NAMALWA (cell line): ENCODE measurements around the gene TCEANC2.
"Not testable (repeated sequence)": the region's sequence is repeated elsewhere in the genome, so short reads cannot be mapped to it uniquely, and the experiment has no call there.

ENCODE experiments used
- DNase-seq: peaks from one replicate; pipeline ENCODE4 v3.0.0-alpha.2; 2015; ENCODE audit warnings: low spot score

TCEANC2 gene

DNA sequence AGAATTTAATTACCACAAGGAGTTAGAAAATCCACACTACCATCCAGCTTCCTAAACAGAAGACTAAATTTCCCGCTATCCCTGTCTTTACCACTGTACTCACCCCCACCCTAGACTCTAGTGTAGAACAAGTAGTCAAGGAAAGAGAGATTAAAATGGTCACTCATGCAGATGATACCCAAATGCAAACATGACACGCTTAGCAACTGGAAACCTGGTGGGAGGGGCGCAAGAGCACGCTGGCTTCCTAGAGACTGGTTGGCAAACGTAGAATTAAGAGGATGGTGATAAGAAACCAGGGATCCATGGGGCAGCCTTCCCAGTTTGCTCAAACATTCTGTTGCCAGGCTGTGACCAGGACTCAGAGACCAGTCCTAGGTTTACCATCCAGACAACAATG is 25.6 kb upstream of the TCEANC2 start:
- no peak for DNase-seq

DNA sequence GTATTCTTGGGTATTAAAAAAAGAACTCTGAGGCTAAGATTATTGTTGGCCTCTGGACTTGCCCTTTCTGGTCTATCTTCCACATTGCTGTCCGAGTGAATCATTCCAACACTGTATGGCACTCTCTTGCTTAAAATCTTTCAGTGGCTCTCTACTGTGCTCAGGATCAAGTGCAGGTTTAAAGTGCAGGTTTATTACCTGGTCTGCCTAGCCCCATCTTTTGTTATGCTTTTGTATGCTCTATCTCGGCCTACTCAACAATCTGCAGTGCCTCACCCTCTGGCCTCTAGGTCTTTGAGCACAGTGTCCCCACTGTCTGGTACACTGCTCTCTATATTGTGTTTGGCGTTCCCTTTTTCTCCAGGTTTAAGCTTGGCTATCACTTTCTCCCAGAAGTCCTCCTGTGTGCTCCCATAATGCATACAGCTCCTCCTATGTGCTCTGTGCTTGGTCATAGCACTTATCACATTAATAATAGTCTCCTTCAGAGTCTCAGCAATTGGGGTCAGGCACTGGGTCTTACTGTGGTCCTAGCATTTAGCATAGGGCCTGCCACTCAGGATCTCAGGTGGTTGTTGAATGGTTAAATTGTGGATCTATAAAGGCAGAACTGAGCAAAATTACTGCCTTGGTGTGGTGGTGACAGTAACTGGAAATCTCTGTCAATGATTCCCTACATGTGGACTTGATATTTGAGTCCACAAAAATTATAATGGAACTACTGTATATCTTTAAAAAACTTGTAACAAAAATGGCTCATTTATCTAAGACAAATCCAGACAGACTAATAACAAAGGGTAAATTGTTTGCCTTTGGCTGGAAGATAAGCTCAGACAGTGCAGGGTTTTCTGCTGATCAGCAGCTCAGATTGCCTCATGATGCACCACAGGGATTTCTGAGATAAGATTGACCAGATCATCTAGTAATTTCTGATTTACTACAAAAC is 24.8 kb upstream of the TCEANC2 start:
- no peak for DNase-seq

DNA sequence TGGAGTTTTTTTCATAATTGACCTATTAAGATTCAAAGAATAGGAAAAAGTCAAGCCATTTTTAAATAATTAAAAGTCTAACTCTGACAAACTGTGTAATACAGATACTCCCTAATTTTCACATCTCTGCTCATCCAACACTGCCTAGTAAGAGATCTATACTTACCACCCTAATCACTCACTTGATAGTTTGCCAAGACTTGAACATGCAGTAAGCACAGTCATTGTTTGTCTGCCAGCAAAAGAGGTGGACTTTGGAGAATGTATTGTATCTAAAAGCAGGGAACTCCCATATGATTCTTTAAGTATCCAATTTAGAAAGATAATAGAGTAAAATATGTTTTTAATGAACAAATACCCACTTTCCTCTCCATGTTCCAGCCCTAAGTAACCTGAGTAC is 15.9 kb upstream of the TCEANC2 start:
- DNase-seq: no peak

DNA sequence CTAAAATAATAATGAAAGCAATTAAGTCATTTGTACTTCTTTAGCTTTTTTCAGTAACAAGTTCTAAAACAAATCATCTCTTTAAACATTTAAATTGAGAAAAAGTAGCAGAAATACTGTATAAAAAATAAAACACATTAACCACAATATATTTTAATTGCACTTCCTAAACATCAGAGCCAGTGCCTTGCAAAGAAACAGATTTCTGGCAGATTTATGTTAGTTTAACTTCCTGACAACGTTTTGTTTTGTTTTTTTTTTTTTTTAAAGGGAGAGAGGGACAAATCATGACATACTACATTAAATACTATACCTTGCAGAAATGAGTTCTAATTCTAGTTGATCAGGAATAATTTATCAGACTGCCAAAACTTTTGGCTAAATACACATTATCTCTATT is 11.6 kb upstream of the TCEANC2 start:
- DNase-seq: no peak

DNA sequence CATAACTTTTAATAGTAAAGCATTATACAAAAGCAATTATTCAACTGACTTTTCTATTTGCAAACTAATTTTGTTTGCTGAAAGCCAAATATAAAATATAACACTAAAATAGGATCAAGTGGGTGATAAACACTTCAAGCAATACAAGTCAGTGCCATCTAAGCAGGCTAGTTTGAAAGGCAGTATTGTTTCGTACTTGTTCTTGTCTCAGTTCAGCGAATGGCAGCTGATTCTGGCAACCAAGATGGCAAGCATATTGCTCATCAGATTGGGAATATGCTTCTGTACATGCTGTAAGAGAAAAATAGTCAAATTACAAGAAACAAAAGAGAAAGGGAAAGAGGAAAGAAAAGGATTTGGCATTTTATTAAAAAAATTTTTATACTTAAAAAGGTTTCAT is 7.9 kb upstream of the TCEANC2 start:
- DNase-seq: no peak

DNA sequence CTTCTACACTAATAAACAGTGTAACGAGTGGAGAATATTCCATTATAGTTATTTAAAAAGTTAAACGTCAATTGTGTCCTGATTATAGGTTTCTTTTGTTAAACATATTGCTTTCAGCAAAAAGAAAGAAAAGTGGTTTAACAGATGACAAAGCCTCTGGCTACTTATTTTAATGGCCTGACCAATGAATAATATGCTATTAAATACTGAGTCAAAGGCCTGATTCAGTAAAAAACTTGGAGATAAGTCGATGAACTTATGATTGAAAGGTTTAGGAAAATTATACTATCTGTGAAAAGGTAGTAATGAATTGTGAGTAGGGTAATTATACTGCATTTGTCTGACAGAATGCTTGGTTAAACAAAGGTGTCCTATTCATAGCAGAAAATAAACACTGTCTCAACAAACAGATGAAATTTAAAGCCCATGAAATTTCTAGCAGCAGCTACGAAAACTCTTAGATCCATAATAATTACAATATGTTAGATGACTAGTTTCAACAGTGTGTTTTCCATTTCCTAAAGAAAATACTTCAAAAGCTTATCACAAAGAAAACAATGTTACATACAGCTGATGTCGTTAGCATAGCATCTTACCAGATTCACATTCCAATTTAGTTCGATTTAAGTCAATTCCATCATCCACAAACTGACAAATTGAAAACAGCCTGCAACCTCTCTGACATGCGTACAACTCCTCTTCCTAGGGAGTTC is 6.6 kb upstream of the TCEANC2 start:
- no peak for DNase-seq

DNA sequence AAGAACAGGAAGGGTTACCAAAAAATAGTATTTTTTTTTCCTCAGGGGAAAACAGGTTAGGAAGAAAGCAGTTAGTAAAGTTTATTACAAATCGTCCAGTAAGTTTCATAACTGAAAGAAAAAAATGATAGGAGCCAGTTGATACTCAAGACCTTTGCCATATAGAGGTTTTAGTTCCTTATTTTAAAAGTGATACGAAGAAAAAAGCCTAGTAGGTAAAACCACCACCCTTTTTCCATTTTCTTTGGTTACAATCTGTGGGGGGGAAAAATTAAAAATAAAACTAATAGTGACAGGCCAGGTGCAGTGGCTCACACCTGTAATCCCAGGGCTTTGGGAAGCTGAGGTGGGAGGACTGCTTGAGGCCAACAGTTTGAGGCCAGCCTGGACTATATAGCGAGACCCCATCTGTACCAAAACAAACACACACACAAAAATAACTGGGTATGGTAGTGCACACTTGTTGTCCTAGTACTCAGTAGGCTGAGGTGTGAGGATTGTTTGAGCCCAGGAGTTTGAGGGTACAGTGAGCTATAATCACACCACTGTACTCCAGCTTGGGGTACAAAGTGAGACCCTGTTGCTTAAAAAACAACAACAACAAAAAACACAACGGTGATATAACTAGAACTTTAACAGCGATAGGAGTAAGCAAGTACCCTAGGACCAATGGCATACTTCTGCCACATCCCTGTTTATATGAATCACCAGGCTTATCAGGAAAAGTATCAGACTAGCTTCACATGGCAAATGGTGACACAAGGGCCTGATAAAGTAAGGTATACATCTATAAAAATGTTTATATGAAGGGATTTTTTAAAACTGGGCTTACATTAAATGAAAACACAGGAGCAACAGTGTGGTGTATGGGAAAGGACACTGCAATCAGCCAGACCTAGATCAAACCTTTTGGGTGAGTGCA is 5.8 kb upstream of the TCEANC2 start:
- no peak for DNase-seq

DNA sequence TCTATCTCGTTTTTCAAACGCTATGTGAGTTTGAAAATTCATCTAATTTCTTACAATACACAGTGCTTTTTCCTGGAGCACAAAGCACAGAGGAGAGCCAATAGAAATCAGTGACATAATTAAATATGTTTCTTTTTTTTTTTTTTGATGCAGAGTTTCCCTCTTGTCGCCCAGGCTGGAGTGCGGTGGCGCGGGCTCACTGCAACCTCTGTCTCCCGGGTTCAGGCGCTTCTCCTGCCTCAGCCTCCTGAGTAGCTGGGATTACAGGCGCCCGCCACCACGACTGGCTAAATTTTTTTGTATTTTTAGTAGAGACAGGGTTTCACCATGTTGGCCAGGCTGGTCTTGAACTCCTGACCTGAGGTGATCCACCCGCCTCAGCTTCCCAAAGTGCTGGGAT is 3.0 kb upstream of the TCEANC2 start:
- not testable (repeated sequence) for DNase-seq

DNA sequence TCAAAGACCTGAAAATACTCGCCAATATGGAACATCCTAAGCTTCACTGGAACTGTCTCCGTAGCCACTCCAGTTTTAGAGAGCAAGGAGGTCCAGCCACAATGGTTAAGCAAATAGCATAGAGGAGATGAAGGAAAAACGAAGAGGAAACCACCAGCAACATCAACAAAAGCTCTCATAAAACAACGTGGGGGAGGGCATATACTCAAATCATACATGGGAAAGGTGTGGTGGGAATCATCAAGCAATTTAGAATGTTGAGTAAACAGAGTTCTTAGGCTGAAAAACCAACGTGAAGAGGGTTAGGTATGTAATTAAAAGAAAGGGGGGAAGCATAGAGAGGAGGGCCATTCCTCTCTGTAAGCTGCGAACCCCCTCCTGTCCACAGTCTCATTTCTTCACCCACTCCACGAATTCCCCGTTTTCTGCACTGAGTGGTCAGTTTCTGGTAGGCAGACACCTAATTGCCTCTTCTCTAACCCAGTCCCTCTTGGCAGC is 1.4 kb upstream of the TCEANC2 start:
- no peak for DNase-seq

DNA sequence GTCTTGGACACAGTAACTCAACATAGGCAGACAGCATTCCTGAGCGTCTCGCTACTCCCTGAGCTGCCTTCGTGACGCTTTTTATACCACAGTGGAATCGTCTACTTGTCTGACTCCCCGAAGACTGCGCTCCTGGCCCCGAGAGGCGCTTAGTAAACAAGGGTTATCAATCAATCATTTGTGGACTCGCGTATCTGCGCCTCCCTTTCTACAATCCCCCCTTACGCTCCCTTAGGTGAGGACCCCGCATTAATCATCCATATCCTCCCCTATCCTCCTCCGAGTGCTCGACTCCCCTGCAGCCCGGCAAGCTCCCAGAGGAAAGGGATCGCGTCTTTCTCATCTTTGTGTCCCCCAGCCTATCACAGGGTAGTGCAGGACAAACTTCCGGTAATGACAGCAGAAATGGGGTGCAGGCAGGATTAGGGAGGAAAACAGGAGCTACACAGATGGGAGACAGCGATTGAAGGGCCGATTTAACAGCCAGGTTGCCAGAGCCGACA is 926 bp upstream of the TCEANC2 start:
- DNase-seq: peak; percentile 53

DNA sequence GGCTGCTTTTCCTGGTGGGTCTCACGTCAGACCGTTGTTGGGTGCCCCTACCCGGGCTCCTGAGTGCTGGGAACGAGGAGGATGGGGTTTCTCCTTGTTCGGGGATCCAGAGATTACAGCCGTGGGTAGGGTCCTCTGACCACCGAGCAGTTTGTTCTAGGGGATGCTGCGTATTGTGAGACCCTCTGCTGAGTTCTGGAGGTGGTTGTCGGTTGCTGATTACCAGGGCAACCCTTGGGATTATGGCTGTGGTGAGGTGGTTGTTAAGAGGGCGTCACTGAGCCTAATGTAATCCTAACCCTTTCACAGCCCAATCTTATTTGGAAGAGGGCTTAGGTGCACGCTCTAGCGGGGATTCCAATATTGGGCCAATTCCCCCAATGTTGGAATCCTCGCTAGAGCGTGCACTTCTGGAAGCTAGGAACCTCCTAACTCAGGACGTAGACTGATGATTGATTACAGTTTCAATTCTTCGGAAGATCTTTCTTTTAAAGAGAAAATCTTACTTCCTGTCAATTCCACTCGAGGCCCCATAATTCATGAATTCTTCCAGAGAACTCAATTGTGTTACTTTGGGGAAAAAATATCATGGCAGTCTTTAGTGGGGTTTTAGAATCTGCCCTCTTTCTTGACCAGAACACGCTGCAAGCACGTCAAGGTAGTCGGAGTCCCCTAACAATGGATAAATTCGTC is 483 bp downstream of the TCEANC2 start:
- no peak for DNase-seq

DNA sequence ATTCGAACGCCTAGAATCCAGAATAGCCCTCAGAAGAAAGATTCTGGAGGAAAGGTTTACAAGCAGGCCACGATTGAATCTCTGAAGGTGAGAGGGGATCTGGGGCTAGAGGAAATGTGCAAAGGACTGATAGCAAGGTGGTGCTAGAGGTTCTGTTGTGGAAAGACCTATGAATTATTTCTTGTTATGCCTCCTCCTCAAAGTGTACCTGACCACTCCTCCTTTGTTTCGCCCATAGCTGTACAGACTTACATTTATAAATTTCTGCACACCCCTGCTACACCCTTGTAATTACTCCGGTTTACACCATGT is 986 bp downstream of the TCEANC2 start:
- DNase-seq: peak; percentile 26

DNA sequence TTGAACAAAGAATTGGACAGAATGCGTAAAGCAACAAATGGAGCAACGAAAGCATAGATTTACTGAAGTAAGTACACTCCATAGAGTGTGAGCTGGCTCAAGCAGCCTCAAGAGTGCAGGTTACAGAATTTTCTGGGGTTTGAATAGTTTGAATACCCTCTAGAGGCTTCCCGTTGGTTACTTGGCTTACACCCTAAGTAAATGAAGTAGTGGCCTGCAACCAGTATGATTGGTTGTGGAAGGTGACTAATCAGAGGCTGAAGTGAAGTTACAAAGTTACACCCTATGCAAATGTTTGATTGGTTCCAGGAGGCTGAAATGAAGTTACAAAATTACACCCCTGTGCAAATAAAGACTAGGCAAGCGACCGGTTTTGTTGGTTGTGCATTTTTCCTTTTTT is 10.9 kb downstream of the TCEANC2 start:
- no peak for DNase-seq

DNA sequence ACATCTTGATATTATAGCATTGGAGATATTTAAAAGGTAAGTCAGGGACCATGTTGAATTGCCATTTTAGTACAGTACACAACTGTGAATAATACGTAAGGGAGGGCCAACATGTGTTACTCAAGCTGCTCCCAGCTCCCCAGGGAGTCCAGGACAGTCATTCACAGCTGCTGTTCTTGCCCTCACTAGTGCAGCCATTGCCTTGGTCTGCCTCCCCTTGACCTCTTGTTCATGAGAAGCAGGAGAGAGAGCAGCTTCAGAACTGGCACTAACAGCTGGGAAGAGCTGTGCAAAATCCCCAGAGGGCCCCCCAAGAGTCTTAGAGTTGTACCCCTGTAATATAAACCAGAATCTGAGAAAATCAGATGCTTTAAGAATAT is 16.4 kb downstream of the TCEANC2 start:
- DNase-seq: no peak

DNA sequence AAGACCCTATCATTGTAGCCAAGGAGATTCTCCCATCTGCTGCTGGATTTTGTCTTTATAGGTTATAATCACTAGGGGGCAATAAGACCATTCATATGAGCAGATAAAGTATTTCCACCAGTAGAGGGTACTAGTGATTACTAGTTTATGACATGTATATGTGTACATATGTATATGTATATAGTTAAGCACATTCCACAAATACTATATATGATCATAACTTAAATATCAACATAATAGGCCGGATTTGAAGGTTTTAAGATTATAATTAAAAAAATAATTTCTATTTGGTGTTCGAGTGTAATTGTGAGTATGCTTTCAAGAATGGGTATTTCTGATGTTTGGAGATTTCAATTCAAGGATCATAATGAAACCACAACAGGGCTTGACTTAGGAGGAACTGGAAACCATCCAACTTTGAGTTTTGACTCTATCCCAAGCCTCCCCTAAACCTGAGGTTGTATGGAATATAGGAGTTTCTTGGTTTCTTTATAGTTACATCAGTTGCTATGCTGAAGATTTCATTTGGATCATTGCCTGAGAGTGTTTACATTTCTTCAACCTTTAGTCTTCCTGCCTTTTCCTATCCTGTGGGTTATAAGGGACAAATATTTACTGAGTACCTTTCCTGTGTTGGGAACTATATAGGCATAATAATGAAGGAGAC is 16.9 kb downstream of the TCEANC2 start:
- DNase-seq: peak; percentile 82

DNA sequence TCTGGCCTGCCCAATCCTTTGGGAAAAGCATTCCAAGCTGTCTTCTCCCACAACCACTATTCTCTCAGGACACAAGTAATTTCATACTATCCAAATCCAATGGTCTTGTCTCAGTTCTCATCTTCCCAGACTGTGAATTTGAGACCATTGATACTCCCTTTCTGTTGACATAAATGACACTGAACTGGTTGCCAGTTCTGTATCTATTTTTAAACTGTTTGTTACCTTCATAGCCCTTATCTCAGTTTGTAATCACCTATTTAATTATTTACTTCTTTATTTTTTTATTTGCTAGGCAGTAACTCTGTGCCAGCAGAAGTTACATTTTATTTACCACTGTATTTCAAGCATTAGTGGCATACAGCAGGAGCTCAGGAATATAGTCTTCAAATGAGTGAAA is 24.0 kb downstream of the TCEANC2 start:
- DNase-seq: no peak

DNA sequence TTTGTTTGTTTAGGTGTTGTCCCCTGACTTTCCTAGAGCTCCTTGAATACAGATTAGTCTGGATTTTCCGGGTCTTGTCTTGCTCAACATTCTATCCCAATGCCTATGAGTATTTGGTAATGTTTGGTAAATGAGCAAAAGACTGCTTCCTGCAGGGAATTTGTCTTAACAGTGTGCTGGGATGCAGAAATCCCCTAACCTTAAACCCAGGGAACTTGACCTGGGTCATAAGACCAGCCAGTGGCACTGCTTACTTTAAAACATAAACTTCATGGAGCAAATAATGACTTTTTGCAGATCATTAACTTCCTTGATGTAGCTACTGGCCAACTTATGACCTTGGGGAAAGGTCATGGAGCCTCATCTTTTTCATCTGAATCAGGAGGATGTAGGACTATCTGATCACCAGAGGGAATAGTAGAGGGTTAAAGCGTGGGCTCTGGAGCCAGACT is 27.2 kb downstream of the TCEANC2 start:
- DNase-seq: no peak

DNA sequence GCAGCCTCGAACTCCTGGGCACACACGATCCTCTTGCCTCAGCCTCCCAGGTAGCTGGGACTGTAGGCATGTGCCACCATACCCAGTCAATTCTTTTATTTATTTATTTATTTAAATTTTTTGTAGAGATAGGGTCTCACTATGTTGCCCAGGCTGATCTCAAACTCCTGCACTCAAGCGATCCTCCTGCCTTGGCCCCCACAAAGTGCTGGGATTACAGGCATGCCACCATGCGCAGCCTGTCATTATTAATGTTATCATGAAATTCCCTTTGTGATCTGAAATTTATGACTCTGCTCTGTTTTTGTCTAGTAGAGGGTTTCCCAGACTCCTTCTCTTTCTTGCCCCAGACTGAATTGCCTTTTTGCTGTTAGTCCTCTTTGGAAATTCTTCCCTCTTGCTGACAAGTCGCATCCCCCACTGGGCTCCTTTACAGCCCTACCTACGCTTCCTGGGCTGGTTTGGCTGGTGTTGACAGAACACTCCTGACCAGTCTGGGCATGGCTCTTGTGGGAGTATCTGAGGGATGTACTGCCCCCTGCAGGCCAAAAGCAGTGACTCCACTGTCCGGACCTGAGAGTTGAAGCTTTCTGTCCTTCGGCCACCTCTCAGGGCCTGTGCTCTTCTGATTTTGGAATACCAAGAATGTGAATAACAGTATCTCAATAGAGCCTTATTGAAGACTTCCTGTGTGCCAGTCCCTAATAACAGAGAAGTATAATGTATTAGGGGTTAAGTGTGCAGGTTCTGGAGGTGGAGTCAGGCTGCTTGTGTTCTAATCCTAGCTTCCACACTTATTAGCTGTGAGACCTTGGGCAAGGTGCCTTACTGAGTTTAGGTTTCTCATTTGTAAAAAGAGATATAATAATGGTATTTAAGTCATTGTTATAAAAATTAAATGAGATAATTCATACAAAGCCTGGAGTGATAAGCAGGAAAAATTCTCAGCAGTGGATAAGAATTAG is 28.2 kb downstream of the TCEANC2 start:
- peak; percentile 76 for DNase-seq

DNA sequence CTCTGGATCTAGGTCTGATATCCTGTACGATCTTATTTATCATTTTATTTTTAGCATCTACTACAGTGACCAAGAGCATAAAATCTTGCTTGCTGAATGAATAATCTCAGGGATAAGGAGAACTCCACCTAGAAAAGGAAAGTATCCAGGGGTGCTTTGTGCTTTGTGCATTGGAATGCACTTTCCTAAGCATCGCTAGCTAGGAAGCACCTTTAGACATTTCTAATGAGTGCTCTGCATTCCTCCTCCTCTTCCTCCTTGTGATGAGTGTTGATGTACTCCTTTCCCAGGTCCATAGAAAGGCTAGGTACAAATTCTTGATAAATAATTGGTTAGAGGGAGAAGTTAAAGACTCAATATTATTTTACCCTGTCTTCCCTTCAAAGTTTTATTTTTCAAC is 31.4 kb downstream of the TCEANC2 start:
- DNase-seq: no peak

DNA sequence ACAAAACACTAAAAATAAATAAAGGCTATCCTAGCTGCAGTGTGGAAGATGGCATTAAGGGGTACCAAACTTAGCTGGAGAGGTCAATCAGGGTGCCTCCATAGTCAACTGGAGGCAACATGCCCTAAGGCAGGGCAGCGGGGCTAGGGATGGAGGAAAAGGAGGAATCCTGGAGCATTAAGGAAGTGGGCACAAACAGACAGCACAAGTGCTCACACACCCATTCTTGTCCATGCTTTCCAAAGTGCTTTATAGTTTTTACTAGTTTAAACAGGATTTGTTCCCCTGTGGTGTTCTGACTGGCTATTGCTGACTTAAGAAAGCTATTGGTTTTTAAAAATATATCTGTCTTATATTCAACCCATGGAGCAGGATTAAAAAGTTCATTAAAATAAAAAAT is 33.3 kb downstream of the TCEANC2 start:
- no peak for DNase-seq
